Measurements from ENCODE around the gene PLXNB2.

DNA sequence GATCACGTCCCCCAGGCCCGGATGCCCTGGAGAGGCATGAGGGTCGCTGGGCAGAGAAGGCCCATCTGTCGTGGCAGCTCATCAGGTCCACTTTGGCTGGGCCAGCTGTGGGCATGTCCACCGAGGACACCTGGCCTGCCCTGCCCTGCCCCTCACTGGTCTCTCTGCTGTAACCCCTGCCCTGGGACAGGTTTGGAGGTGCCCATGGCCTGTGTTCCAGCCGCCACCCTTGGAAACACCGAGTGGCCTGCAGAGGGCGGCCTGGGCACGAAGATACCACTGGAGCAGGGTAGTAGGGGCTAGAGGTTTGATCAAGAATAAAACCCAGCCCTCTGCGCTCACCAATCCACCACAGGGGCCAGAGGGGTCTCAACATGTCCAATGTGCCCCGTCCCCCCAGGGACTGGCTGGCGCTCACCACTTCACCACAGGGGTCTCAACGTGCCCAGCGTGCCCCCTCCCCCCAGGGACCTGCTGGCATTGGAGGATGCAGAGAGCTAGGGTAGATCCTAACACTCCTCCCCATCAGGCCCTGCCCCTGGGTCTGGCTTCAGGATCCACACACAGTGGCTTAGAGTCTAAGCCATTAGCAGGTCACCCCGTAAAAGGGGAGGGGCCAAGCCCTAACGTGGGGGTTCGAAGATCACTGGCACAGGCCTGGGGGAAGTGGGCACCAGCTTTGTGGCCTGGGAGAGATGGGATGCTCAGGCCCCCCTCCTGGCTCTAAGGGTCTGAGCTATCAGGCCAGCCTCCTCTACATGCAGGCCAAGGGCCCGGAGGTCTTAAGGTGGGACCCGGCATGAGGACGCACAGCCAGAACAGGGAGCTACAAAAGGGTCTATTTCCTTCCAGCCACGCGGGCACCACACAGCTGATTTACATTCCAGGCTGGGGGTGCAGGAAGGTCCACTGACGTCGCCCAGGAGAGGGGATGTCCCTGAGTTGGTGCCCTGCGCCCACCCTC, 55.1 kb downstream of the PLXNB2 start:
- TF ChIP-seq, protein P1, sequence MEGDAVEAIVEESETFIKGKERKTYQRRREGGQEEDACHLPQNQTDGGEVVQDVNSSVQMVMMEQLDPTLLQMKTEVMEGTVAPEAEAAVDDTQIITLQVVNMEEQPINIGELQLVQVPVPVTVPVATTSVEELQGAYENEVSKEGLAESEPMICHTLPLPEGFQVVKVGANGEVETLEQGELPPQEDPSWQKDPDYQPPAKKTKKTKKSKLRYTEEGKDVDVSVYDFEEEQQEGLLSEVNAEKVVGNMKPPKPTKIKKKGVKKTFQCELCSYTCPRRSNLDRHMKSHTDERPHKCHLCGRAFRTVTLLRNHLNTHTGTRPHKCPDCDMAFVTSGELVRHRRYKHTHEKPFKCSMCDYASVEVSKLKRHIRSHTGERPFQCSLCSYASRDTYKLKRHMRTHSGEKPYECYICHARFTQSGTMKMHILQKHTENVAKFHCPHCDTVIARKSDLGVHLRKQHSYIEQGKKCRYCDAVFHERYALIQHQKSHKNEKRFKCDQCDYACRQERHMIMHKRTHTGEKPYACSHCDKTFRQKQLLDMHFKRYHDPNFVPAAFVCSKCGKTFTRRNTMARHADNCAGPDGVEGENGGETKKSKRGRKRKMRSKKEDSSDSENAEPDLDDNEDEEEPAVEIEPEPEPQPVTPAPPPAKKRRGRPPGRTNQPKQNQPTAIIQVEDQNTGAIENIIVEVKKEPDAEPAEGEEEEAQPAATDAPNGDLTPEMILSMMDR (IDR thresholded peaks at IDR 0.05): peak in 2 of 3 experiments; percentile 37 to 59
- no peak for TF ChIP-seq POLR2A (IDR thresholded peaks at IDR 0.05)
